GM10266 (cell line): ENCODE results near the gene ABHD17C.
"Not testable (repeated sequence)": the region's sequence is repeated elsewhere in the genome, so short reads cannot be mapped to it uniquely, and the experiment has no call there.

Experiments used
- DNase-seq: peaks from one replicate; pipeline ENCODE4 v3.0.0; 2012; ENCODE audit errors: extremely low spot score
- TF ChIP-seq, protein P1 (sequence below): IDR thresholded peaks from 2 replicates; pipeline ENCODE4 v1.5.1; 2012; ENCODE audit warnings: mild to moderate bottlenecking, low read depth; ENCODE audit not compliant: control insufficient read depth, insufficient read depth; ENCODE audit errors: missing control alignments

The ABHD17C gene

DNA sequence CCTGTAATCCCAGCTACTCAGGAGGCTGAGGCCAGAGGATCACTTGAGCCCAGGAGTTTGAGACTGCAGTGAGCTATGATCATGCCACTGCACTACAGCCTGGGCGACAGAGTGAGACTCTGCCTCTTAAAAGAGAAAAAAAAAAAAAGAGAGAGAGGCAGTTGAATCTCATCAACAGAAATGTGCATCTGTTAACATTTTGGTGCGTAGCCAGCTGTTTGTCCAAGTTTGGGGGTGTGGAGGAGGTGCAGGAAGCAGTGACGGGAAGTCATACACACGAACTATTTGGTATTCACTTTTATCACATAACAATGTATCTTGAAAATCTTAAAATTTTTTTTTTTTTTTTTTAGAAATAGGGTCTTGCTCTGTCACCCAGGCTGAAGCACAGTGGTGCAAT is 65.8 kb downstream of the ABHD17C start:
- TF ChIP-seq, protein P1, sequence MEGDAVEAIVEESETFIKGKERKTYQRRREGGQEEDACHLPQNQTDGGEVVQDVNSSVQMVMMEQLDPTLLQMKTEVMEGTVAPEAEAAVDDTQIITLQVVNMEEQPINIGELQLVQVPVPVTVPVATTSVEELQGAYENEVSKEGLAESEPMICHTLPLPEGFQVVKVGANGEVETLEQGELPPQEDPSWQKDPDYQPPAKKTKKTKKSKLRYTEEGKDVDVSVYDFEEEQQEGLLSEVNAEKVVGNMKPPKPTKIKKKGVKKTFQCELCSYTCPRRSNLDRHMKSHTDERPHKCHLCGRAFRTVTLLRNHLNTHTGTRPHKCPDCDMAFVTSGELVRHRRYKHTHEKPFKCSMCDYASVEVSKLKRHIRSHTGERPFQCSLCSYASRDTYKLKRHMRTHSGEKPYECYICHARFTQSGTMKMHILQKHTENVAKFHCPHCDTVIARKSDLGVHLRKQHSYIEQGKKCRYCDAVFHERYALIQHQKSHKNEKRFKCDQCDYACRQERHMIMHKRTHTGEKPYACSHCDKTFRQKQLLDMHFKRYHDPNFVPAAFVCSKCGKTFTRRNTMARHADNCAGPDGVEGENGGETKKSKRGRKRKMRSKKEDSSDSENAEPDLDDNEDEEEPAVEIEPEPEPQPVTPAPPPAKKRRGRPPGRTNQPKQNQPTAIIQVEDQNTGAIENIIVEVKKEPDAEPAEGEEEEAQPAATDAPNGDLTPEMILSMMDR: no peak
- no peak for DNase-seq

DNA sequence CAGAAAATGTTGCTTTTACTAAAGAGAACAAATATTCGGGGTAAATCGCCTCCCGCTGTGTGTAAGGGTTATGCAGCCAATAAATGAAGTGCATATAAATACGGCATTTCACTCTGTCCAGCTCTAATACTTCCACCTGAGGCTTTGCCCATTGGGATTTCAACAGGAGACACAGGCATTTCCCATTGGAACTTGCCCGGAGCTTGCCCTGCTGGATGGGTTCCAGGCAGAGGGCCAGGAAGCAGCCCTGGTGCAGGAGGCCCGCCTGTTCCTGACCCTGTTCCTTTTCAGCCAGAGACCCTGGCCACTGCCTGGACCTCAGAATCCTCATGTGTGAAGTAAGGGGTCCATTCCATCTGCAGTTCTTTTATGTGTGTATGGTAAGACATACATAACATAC is 66.6 kb downstream of the ABHD17C start:
- no peak for DNase-seq
- TF ChIP-seq, protein P1: no peak

DNA sequence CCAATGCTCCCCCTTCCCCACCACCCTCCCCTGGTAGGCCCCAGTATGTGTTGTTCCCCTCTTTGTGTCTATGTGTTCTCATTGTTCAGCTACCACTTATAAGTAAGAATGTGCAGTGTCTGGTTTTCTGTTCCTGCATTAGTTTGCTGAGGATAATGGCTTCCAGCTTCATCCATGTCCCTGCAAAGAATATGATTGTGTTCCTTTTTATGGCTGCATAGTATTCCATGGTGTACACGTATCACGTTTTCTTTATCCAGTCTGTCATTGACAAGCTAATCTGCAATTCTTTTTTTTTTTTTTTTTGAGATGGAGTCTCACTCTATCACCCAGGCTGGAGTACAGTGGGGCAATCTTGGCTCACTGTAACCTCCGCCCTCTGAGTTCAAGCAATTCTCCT is 68.1 kb downstream of the ABHD17C start:
- DNase-seq: not testable (repeated sequence)

DNA sequence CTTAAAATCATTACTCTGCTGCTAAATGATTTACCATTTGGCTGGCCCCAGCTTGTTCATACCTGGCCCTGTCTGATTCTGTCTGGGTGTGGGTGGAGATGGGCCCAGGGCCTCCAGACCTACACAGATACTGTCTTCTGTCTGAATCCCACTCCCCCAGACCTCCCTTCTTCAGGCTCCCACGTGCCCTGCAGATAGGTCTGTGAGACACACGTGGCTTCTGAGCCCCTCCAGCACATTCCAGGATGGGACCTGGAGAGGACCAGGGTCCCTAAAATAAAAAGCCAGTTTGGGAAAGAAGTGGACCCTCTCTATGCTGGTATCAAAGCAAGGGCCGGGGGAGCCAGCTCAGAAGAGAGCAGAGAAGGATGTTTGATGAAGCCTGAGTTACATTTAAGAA is 69.4 kb downstream of the ABHD17C start:
- TF ChIP-seq, protein P1: no peak
- no peak for DNase-seq

DNA sequence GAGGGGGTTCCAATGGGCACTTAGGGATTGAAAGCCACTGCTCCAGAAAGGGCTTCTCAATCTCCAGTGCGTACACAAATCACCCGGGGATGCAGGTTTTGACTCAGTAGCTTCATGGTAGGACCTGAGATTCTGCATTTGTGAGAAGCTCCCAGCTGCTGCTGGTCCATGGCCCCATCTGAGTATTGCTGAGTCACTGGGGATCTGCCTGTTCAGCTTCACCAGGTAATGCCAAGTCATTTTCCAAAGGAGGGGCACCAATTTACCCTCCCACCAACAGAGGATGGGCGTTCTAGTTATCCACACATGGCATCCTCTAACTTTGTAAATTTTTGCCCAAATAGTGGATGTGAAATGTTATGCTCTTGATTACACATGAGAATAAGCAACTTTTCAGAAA is 71.2 kb downstream of the ABHD17C start:
- TF ChIP-seq, protein P1: no peak
- DNase-seq: no peak

DNA sequence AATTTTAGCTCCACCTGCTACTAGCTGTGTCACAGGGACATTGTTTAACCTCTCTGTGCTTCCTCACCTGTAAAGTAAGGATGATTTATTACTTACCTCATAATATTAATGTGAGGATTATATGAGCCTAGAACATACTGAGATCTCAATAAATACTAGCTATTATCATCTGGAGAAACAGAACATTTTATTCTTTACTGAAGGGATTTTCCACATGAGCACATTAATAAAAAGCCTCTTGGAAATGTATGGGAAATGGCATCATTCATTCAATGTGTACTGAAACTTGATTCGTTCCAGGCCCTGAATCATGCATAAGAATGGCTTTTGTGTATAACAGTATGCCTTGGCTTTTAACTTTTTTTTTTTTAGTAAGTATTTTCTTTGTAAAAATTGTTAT is 73.0 kb downstream of the ABHD17C start:
- TF ChIP-seq, protein P1: no peak
- DNase-seq: no peak

DNA sequence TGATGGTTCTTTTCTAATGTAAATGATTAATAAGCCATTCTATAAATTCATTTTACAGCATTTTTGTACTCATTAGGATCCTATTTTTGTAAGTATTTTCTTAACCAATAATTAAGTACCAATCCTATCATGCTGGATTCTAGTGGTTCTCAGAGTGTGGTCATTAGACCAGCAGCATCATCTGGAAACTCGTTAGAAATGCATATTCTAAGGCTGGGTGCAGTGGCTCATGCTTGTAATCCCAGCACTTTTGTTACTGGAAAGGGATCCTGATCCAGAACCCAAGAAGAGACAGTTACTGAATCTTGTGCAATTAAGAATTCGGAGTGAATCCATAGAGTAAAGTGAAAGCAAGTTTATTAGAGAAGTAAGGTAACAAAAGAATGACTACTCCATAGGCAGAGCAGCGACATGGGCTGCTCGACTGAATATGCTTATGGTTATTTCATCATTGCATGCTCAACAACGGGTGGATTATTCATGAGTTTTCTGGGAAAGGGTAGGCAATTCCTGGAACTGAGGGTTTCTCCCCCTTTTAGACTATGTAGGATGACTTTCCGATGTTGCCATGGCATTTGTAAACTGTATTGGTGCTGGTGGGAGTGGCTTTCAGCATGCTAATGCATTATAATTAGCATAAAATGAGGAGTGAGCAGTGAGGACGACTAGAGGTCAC is 74.2 kb downstream of the ABHD17C start:
- TF ChIP-seq, protein P1: no peak
- no peak for DNase-seq
